HG03442 (cell line): Measurements from ENCODE around the gene RAD51C.
A peak's percentile ranks its signal among the peaks of the same experiment; 100 is the strongest.
"Not testable (repeated sequence)": the region's sequence is repeated elsewhere in the genome, so short reads cannot be mapped to it uniquely, and the experiment has no call there.

Experiments used
- ATAC-seq: cut with Tn5 transposase; IDR thresholded peaks from one replicate; pipeline ENCODE4 v1.9.1; 2021; ENCODE audit warnings: mild to moderate bottlenecking, moderate library complexity; ENCODE audit not compliant: unreplicated experiment

The RAD51C gene

DNA sequence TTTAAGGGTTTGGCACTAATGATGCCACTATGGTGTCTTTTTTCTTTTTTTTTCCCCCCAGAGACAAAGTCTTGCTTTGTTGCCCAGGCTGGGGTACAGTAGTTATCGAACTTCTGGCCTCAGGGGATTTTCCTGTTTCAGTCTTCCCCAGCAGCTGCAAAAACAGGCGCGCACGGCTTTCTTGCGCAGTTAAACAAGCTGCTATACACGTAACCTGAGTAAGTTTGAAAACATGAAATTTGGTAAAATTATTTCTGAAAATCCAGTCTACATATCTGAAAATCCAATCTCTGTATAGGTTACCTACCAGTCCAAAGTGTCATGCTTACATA, 12.4 kb upstream of the RAD51C start:
- ATAC-seq, result no peak

DNA sequence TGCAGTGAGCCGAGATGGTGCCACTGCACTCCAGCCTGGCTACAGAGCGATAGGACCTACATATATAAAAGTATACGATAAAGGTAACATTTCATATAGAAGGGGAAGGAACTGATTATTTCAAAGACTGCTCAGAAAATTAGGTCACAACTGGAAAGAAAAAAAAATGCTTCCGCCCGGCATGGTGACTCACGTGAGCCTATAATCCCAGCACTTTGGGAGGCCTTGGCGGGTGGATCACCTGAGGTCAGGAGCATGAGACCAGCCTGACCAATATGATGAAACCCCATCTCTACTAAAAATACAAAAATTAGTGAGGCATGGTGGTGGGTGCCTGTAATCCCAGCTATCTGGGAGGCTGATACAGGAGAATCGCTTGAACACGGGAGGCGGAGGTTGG, 8.4 kb upstream of the RAD51C start:
- ATAC-seq, result no peak

DNA sequence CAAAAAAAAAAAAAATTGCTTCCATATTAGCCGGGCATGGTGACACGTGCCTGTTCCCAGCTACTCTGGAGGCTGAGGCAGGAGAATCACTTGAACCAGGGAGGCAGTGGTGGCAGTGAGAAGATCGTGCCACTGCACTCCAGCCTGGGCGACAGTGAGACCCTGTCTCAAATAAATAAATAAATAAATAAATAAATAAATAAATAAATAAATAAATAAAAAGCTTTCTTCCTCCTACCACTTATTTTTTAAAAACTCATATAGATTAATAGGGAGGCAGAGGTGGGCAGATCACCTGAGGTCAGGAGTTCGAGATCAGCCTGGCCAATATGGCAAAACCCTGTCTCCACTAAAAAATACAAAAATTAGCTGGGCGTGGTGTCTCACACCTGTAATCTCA, 7.9 kb upstream of the RAD51C start:
- not testable (repeated sequence) for ATAC-seq

DNA sequence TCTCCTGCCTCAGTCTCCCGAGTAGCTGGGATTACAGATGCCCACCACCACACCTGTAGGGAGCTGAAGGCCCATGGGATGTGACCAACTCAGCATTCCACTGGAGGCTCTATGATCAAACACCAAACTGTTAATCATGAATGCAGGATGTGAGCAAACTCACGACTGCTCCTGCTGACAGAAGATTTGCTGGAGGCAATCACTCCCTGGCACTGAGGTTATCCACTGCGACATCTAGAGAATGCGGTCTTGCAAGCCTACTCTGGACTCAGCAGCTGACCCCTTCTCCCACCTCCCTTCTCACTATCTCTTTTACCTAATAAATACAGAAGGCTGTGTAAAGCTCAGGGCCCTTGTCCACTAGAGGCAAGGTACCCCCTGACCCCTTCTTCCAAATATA, 5.4 kb upstream of the RAD51C start:
- ATAC-seq, result no peak

DNA sequence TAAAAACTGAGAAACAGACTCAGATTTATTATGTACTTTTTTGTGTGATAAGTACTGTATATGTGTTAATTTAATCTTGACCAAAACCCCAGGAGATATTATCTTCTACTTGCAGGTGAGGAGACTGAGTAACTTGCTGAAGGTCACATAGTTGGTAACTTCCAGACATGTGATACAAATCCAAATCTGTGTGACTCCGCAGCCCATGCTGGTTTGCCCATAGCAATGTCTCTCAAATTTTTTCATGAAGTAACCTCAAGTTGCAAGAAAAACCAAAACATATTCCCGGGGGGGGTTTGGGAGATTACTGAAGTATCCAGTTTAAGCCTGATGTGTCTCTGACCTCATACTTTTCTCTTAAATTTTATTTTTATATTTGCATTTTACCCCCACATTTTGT, 3.9 kb upstream of the RAD51C start:
- ATAC-seq, result no peak

DNA sequence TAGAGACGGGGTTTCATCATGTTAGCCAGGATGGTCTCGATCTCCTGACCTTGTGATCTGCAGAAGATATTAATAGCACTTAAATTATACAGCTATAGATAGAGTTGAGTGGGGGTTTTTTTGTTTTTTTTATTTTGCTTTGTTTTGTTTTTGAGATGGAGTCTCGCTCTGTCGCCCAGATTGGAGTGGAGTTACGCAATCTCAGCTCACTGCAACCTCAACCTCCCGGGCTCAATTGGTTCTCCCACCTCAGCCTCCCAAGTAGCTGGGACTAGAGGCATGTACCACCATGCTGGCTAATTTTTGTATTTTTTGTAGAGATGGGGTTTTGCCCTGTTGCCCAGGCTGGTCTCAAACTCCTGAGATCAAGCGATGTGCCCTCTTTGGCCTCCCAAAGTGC, 2.4 kb upstream of the RAD51C start:
- ATAC-seq, result not testable (repeated sequence)

DNA sequence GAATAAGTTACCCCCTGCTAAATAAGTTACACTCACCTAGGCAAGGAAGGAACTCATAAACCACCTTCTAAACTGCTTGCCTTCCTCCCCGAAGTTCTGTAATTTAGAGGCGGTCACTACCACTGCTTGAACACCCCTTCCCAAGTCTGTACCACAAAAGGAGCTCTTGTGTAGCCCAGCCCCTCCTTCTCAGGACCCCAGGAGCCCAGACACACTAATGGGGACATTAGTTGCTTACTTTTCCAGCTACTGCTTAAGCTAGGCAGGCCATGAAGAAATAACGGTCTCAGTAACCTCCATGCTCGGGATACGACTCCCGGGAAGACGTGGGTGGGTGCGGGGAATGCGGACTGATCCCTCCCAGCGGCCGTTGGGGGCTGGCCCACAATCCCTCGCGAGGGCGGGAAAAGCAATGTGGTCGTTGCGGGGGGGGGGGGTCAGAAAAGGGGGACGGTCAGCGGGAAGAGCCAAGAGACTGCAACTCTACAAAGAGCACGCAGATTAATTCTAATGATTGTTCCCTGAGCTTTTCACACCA, 632 bp upstream of the RAD51C start, which contains the start of gene TEX14:
Gene TEX14, minus strand, starts transcription at position 345 of the 538 bp plus-strand sequence. CDS start 40,044 bp downstream, outside the sequence.
- ATAC-seq, result no peak

DNA sequence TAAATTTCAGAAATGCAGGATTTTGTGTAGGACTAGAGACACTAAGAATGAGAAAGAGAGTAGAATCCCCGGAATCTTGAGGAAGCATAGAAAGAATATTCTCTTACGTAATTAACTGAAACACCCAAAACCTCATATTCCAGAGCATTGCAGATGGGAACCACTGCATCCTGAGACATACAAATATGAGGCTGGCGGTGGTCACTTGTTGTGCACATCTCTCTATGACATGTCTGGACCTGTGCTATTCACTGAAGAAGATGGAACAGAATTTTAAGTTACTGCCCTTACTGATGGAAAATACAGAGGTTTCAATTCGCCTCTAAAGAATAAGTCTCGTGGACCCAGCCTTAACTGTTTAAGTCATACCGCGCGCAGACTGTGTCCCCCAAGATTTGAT, 806 bp downstream of the RAD51C start:
- ATAC-seq, result no peak

DNA sequence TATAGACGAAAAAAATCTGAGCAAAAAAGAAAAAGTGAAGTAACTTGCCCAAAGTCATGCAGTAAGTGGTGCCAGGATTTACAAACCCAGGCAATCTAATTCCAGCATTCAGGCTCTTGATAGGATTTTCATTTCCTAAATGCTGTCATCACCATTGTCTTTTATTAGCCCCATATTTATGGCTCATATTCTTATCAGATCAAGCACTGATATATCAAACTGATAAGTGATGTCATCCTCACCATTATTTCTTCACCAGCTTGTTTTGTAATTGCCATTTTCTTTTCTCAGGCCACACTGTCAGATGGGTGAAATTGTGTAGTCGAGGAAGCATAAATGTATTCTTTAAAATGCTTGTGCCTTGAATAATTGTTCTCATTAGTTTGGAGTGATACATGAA, 1.3 kb downstream of the RAD51C start:
- no peak for ATAC-seq

DNA sequence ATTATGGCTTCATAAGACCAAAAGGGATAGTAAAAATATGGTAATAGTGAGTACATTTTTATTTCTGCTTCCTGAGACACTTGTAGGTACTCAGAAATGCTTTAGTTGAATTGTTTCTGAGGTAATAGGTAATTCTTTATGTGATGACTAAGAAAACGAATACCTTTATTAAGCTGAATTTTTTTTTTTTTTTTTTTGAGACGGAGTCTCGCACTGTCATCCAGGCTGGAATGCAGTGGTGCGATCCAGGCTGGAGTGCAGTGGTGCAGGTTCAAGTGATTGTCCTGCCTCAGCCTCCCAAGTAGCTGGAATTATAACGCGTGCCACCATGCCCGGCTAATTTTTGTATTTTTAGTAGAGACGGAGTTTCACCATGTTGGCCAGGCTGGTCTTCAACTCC, 1.9 kb downstream of the RAD51C start:
- no peak for ATAC-seq

DNA sequence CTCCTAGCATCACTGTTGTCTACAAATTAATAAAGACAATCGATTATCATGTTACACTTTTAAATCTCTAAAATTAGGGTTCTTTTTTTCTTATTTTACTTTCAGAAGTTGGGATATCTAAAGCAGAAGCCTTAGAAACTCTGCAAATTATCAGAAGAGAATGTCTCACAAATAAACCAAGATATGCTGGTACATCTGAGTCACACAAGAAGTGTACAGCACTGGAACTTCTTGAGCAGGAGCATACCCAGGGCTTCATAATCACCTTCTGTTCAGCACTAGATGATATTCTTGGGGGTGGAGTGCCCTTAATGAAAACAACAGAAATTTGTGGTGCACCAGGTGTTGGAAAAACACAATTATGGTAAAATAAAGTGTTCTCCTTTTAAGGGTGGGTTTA, 2.4 kb downstream of the RAD51C start:
- ATAC-seq, result no peak

DNA sequence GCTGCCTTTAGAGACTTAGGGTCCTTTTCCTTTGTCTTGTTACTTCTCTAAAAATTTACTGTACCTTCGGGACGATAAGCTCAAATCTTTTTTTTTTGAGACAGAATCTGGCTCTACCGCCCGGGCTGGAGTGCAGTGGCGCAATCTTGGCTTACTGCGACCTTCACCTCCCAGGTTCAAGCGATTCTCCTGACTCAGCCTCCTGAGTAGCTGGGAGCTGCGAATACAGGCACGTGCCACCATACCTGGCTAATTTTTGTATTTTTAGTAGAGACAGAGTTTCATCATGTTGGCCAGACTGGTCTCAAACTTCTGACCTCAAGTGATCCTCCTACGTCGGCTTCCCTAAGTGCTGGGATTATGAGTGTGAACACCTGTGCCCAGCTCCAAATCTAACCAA, 7.4 kb downstream of the RAD51C start:
- no peak for ATAC-seq

DNA sequence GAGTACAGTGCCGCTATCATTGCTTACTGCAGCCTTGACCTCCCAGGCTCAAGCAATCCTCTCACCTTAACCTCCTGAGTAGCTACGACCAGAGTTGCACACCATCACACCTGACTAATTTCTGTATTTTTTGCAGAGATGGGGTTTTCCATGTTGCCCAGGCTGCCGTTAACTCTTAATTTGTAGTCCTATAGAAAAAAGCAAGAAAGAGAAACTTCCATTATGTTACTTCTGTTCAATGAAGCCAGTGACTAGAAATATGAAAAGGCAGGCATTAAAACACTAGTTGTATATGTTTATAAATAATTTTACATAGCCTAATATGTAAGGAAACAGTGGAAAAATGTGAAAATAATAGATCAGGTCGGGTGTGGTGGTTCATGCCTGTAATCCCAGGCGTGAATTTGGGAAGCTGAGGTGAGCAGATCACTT, 9.7 kb downstream of the RAD51C start:
- ATAC-seq, result peak; percentile 70

DNA sequence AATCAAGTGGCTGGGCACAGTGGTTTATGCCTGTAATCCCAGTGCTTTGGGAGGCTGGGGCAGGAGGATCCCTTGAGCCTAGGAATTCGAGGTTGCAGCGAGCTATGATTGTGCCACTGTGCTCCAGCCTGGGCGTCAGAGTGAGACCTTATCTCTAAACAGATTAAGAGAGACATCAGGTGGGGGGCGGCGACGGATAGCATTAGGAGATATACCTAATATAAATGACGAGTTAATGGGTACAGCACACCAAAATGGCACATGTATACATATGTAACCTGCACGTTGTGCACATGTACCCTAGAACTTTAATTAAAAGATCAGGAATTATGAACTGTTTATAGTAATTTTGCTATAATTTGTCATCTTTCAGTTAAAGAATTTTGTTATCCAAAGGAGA, 10.3 kb downstream of the RAD51C start:
- no peak for ATAC-seq

DNA sequence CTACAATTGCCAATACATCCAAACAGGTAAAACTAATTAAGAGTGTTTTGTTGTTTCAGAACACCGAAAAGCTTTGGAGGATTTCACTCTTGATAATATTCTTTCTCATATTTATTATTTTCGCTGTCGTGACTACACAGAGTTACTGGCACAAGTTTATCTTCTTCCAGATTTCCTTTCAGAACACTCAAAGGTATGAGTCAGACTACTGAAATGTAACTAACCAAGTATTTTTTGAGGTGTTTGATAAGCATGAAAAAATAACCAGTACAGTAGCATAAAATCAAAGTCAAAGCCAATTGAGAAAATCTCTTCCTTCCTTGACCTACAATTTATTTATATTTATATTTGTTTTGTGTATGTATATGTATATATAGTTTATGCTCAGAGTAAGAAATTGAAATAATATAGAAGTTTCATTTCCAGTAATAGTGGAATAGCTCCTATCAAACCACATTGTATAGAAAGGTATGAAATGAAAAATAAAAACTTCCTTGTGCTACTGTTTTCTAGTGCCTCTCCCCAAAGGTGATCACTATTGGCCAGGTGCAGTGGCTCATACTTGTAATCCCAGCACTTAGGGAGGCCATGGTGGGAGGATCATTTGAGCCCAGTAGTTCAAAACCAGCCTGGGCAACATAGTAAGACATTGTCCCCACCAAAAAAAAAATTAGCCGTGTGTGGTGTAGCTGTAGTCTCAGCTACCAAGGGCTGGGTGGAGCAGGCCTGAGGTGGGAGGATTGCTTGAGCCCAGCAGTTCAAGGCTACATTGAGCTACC, 10.9 kb downstream of the RAD51C start:
- no peak for ATAC-seq

DNA sequence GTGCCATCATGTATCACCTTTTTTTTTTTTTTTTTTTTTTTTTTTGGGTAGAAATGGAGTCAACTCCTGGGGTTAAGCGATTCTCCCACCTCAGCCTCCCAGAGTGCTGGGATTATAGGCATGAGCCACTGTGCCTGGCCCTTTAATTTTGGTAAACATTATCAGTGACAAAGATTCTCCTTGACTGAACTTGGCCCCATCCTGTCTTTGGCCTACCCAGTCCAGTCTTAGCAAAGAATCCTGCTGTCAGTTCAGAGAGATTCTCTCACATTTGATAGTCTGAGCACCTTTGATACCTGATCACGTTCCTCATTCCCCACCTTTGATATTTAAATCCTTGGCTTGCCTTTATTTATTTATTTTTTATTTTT, 11.5 kb downstream of the RAD51C start:
- no peak for ATAC-seq

DNA sequence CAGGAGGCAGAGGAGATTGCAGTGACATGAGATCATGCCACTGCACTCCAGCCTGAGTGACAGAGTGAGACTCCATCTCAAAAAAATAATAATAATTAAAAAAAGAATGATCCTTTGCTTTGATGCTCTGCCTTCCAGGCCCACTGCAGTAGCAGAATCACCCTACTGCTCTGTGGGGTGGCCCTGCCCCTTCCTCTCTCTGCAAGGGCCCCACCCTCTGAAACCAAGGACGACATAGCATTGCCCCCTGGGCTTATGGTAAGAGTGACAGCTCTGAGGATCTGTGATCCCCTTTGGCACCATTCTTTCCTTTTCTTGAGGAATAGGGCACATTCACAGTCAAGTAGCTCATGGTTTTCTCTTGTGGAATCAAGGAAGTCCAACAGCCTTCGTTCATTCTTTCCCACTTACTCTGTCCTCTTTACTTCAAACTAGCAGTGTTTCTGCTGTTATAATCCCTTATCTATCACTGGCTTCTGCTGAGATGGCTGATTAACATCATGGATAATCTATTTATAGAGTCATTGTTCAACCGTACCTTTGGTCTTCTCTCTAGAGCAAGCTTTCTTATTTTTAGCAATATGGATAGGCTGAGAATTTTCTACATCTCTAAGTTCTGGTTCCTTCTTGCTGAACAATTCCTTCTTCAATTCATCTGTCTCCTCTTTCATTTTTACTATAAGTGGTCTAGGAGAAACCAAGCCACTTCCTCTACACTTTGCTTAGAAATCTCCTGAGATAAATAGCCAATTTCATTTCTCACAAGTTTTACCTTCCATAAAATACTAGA, 14.1 kb downstream of the RAD51C start:
- no peak for ATAC-seq

DNA sequence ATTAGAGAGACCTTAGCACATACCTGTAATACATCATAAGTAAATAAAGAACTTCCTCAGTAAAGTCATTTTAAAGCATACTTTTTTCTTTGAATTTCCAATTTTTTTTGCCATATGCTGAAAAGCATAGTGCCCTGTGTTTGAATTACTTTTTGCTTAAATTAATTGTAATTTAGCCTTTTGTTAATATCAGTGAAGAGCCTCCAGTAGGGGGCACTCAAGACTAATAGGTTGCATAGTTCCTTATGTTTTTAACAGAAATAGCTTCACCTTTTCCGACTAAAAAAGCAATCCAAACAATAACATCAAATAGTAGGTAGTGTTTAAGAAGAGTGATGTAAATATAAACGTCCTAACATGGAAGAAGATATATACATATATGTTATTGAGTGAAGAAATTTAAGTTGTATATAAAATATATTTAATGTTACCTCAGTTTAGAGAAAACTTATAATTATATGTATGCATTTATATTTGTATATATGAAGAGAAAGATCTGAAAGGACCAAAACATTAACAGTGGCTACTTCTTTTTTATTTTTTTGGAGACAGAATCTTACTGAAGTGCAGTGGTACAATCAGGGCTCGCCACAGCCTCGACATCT, 18.6 kb downstream of the RAD51C start:
- no peak for ATAC-seq

DNA sequence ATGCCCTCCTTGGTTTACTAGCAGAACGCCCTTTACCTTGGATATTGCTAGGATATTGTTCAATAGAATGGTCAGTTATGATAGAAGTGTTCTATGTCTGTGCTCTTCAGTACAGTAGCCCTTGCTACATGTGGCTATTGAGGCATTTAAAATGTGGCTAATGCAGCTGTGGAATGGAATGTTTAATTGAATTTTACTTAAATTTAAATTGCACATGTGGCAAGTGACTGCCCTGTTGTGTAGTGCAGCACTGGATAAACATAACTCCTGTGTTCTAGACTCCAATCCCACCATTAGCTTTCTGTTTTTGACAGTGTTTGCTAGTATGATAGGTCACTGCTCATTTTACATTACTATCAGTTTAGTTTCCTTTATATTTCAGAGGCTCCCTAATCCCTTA, 29.9 kb downstream of the RAD51C start:
- no peak for ATAC-seq

DNA sequence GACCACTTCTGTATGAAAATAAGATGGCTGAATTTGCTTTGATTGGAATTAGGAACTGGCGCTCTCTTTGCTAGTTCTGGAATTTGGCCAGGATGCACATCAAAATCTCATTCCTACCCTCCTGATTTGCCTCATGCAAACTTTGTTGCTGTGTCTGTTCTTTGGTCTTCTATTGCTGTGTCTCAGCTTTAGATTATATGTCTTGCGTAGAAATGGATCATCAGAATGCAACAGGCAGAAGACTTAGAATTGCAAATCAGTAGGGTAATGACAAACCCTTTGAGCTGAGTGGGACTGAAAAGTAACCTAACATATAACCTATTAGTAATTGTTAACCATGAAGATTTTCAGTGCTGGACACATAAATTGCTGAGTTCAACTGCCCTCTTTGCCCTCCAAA, 30.3 kb downstream of the RAD51C start:
- no peak for ATAC-seq

DNA sequence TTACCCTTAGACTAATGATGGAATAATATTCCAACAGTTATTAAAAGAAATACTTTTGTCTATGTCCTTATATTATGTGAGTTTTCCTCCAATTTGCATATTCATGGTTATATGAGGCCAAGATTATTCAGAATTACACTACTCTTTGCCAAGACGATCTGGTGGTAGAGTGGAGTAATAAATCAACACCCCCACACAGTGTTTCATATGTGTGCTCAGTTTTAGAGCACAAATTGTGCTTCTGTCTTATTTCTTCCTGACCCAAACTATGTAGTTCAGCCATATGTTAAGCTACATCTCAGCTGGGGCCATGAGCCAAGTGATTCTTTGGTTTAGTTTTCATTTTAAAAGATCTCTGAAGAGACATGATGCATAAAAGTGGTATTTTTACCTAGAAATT, 36.4 kb downstream of the RAD51C start:
- ATAC-seq, result no peak

DNA sequence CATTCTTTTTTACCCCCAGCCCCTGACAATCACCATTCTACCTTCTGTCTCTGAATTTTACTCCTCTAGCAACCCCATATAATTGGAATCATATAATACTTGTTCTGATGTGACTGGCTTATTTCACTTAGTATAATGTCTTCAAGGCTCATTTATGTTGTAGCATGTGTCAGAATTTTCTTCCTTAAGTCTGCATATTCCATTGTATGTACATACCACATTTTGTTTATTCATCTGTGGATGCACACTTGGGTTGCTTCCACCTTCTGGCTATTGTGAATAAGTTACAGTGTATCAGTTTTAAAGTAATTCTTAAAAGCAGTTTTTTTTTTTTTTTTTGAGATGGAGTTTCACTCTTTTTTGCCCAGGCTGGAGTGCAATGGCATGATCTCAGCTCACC, 38.5 kb downstream of the RAD51C start:
- ATAC-seq, result no peak
